Heart left ventricle (tissue), 16 donors: ENCODE data around the gene GRM8. TPM values are rescaled to one million over a fixed set of nuclear protein-coding genes. Genes with fewer than 3 reads are reported as not detected.

Experiments
- ATAC-seq, 4 donors: fragments of 200-7000 bp; cut with Tn5 transposase; one replicate each; pipeline ENCODE4 v1.9.1; 2020 to 2022; ENCODE audit warnings: moderate library complexity in 4 of 4, mild to moderate bottlenecking in 3 of 4, moderate number of reproducible peaks in 1 of 4
- DNase-seq, 5 donors: peaks; one replicate each; pipeline ENCODE4 v3.0.0-alpha.2; 2020
- H3K27ac ChIP-seq, 12 donors: fragments of 200-600 bp; sonication (generic) in 4 of 12; one replicate each; pipeline versions ENCODE4 v1.5.0 to v1.8.0; 2016 to 2022; ENCODE audit warnings: mild to moderate bottlenecking in 2 of 12
- H3K27me3 ChIP-seq, 9 donors: fragments of 200-600 bp; sonication (generic) in 2 of 9; one replicate each; pipeline versions ENCODE4 v1.5.1 to v1.8.0; 2016 to 2022; ENCODE audit warnings: mild to moderate bottlenecking in 3 of 9
- H3K36me3 ChIP-seq, 9 donors: fragments of 200-600 bp; sonication (generic) in 2 of 9; one replicate each; pipeline versions ENCODE4 v1.5.0 to v1.8.0; 2018 to 2022; ENCODE audit warnings: mild to moderate bottlenecking in 2 of 9
- H3K4me1 ChIP-seq, 12 donors: fragments of 200-600 bp; sonication (generic) in 4 of 12; one replicate each; pipeline versions ENCODE4 v1.5.0 to v1.8.0; 2016 to 2022; ENCODE audit warnings: mild to moderate bottlenecking in 3 of 12
- H3K4me3 ChIP-seq, 12 donors: fragments of 200-600 bp; sonication (generic) in 4 of 12; one replicate each; pipeline versions ENCODE4 v1.5.0 to v1.8.0; 2017 to 2022; ENCODE audit warnings: mild to moderate bottlenecking in 9 of 12, moderate library complexity in 4 of 12
- H3K9me3 ChIP-seq, 12 donors: fragments of 200-600 bp; sonication (generic) in 4 of 12; one replicate each; pipeline versions ENCODE4 v1.5.0 to v1.8.0; 2016 to 2022; ENCODE audit warnings: mild to moderate bottlenecking in 1 of 12
- CTCF ChIP-seq, 12 donors: fragments of 200-600 bp; sonication (generic) in 4 of 12; IDR thresholded peaks; one replicate each; pipeline versions ENCODE4 v1.5.0 to v1.8.0; 2018 to 2022; ENCODE audit warnings: antibody characterized with exemption in 12 of 12, mild to moderate bottlenecking in 5 of 12
- POLR2A ChIP-seq, 2 donors: fragments of 450-650 bp; IDR thresholded peaks; one replicate each; pipeline ENCODE4 v1.6.1; 2017; ENCODE audit warnings: antibody characterized with exemption in 2 of 2, mild to moderate bottlenecking in 2 of 2, moderate library complexity in 2 of 2
- WGBS, 4 donors: extraction: QIAGEN DNeasy Blood & Tissue Kit in 2 of 4; methylation state at CpG; one replicate each; pipeline versions ENCODE4 v1.1.5 to v1.1.7; 2013 to 2018; 5-methylcytosine and 5-hydroxymethylcytosine counted together
- intact Hi-C, 10 donors: fragments of 100-400 bp; cut with DNase I; formaldehyde crosslinking; loops; one replicate each; pipeline versions ENCODE4 v1.11.1 to v1.14.2; 2022
- polyA plus RNA-seq, 2 donors: library from polyadenylated mRNA; stranded (reverse); fragments of 200-250 nt; gene quantifications; one replicate each; pipeline ENCODE4 v1.2.3, GENCODE V29; 2013
- total RNA-seq, 9 donors: library from RNA; depleted of rRNA in 2 of 9; stranded (reverse); fragments of >200 nt in 2 of 9; fragmentation: NEBNext Ultra II Directional in 3 of 9; extraction: Animal tissue kit (Norgen Biotek cat#: 25700) in 3 of 9; gene quantifications; one replicate each; pipeline versions ENCODE4 v1.1.0 to v1.2.4, GENCODE V29; 2016 to 2023
- donor health status: ischemic (EF 13 %, LVEDD 7.1; RV severe dilation, severe dysfunction).
- donor health status: healthy with polysubstance abuse.
- donor health status: DM: no; HTN: yes; CAD: no.
- donor health status: DM: no; HTN: no; CAD: no.
- donor health status: ischemic (EF 25% LVEDD 6.9; RV normal size, moderate dysfunction).
- donor health status: ischemic (EF 25% LVEDD 5.7; RV mildly dilated, moderate dysfunction).
- donor health status: healthy.
- donor health status: DM: yes; HTN: yes; CAD: no.
- donor health status: ischemic (EF 35%, LVEDD 5.7; RV mildly dilated, moderate dysfunction).
- donor health status: nonischemic (EF 11% LVEDD 7.7; RV severe dilation, severe dysfunction).
- donor health status: DM: yes; HTN: yes; CAD: no.
- donor health status: PGD.
- donor health status: ischemic (EF 29% LVEDD 5.4; RV normal size, mild dysfunction).
- donor health status: nonischemic (EF 23%, LVEDD 6.1; RV moderate dilation, normal function).

The GRM8 gene
- total and polyA plus RNA-seq, 11 donors, result 0.21 to 0.75 (median 0.32) TPM; not detected in 5

GRCh38 chr7:126727930-126728391 lies 524.8 kb downstream of the GRM8 start:
- WGBS, 4 donors, result 53 to 69% (median 64%) methylated on average over 5 of the region's 5 CpGs

GRCh38 chr7:126723966-126724544 lies 528.7 kb downstream of the GRM8 start:
- 47 to 64% (median 54%) methylated on average over 4 of the region's 4 CpGs for WGBS, 4 donors
- ATAC-seq, result no peak
- no peak for DNase-seq
- H3K4me3 ChIP-seq, result no peak overlapping the region
- TF ChIP-seq POLR2A (IDR thresholded peaks at IDR 0.05) (no peak), CTCF (IDR thresholded peaks at IDR 0.05) (no peak)
- no peaks in the 10 kb centered on the region for H3K27me3 ChIP-seq
- H3K27ac ChIP-seq, result no peak overlapping the region
- no peaks in the 10 kb centered on the region for H3K36me3 ChIP-seq
- H3K4me1 ChIP-seq, result no peaks in the 10 kb centered on the region
- no peaks in the 10 kb centered on the region for H3K9me3 ChIP-seq
- intact Hi-C loops, result no loop called here

More at GRCh38 chr7:126727930-126728391, 524.8 kb downstream of the GRM8 start:
- no peak overlapping the region for H3K27ac ChIP-seq
- ATAC-seq, result no peak
- no peaks in the 10 kb centered on the region for H3K27me3 ChIP-seq
- H3K4me3 ChIP-seq, result no peak overlapping the region
- intact Hi-C loops, result no loop called here
- H3K4me1 ChIP-seq, result no peaks in the 10 kb centered on the region
- H3K9me3 ChIP-seq, result no peaks in the 10 kb centered on the region
- no peaks in the 10 kb centered on the region for H3K36me3 ChIP-seq
- TF ChIP-seq POLR2A (IDR thresholded peaks at IDR 0.05), result no peak
- TF ChIP-seq CTCF (IDR thresholded peaks at IDR 0.05), result no peak
- DNase-seq, result no peak

- no peaks in the 10 kb centered on the region for H3K36me3 ChIP-seq
- no peaks in the 10 kb centered on the region for H3K9me3 ChIP-seq
- ATAC-seq, result no peak
- no peak overlapping the region for H3K4me3 ChIP-seq
- intact Hi-C loops, result no loop called here
- no peaks in the 10 kb centered on the region for H3K27me3 ChIP-seq
- 85 to 91% (median 88%) methylated on average over 2 of the region's 2 CpGs for WGBS, 4 donors
- no peak overlapping the region for H3K27ac ChIP-seq
- no peak for DNase-seq
- no peak for TF ChIP-seq CTCF (IDR thresholded peaks at IDR 0.05)
- TF ChIP-seq POLR2A (IDR thresholded peaks at IDR 0.05), result no peak
- no peaks in the 10 kb centered on the region for H3K4me1 ChIP-seq
These were observed 532.5 kb downstream of the GRM8 start for GRCh38 chr7:126720232-126720631.

GRCh38 chr7:126718419-126718818 lies 534.3 kb downstream of the GRM8 start:
- no peak overlapping the region for H3K27ac ChIP-seq
- H3K9me3 ChIP-seq, result no peaks in the 10 kb centered on the region
- ATAC-seq, result no peak
- no peaks in the 10 kb centered on the region for H3K36me3 ChIP-seq
- H3K4me3 ChIP-seq, result no peak overlapping the region
- no peak for TF ChIP-seq CTCF (IDR thresholded peaks at IDR 0.05)
- no peak for TF ChIP-seq POLR2A (IDR thresholded peaks at IDR 0.05)
- 71 to 84% (median 79%) methylated on average over 3 of the region's 3 CpGs for WGBS, 4 donors
- no peak for DNase-seq
- no peaks in the 10 kb centered on the region for H3K4me1 ChIP-seq
- intact Hi-C loops, result no loop called here
- no peaks in the 10 kb centered on the region for H3K27me3 ChIP-seq
